Activated naive CD8-positive, alpha-beta T cell treated with anti-CD3 and anti-CD28 coated beads, Interleukin-2, amount 50 U/mL, for 24 hours (primary cell): Measurements from ENCODE around the gene LSM5.
A peak's percentile ranks its signal among the peaks of the same experiment; 100 is the strongest.
"Not testable (repeated sequence)": the region's sequence is repeated elsewhere in the genome, so short reads cannot be mapped to it uniquely, and the experiment has no call there.

Experiments used
- ATAC-seq: fragments of 150-1000 bp; cut with Tn5 transposase; one replicate; pipeline ENCODE4 v1.10.0; 2021
- DNase-seq: peaks from one replicate; pipeline ENCODE4 v3.0.0; 2021
- H3K27ac Mint-ChIP-seq: one replicate; pipeline ENCODE4 v1.8.0; 2021; ENCODE audit warnings: mild to moderate bottlenecking, mixed read lengths
- H3K27me3 Mint-ChIP-seq: one replicate; pipeline ENCODE4 v1.8.0; 2021; ENCODE audit warnings: mixed read lengths
- H3K36me3 Mint-ChIP-seq: one replicate; pipeline ENCODE4 v1.8.0; 2021; ENCODE audit warnings: low read depth, mixed read lengths
- H3K4me1 Mint-ChIP-seq: one replicate; pipeline ENCODE4 v1.8.0; 2021; ENCODE audit warnings: mixed read lengths
- H3K4me3 Mint-ChIP-seq: one replicate; pipeline ENCODE4 v1.8.0; 2021; ENCODE audit warnings: mild to moderate bottlenecking, moderate library complexity, mixed read lengths
- H3K9me3 Mint-ChIP-seq: one replicate; pipeline ENCODE4 v1.8.0; 2021; ENCODE audit warnings: mixed read lengths

The LSM5 gene

GRCh38 chr7:32495298-32496051 lies 5.3 kb upstream of the LSM5 start, which contains the start of gene AVL9:
AVL9 (plus strand) TSS chr7:32495489; CDS start chr7:32495710, 221 bp downstream.
- no peaks in the 10 kb centered on the region for H3K9me3 Mint-ChIP-seq
- peaks cover 52% of the 10 kb centered on the region for H3K4me1 Mint-ChIP-seq

GRCh38 chr7:32494946-32495297 lies 4.7 kb upstream of the LSM5 start:
- H3K27ac Mint-ChIP-seq, result peak overlapping the region; percentile 98
- H3K9me3 Mint-ChIP-seq, result no peaks in the 10 kb centered on the region
- H3K27me3 Mint-ChIP-seq, result no peaks in the 10 kb centered on the region
- H3K36me3 Mint-ChIP-seq, result peaks cover 23% of the 10 kb centered on the region
- ATAC-seq (no peak), DNase-seq (no peak)
- H3K4me3 Mint-ChIP-seq, result peak overlapping the region; percentile 97
- H3K4me1 Mint-ChIP-seq, result peaks cover 50% of the 10 kb centered on the region

More at GRCh38 chr7:32495298-32496051, 5.3 kb upstream of the LSM5 start, which contains the start of gene AVL9:
- peaks cover 29% of the 10 kb centered on the region for H3K36me3 Mint-ChIP-seq
- peak within 1 kb of the TSS; percentile 97 for H3K4me3 Mint-ChIP-seq
- DNase-seq (peak; percentile 99), ATAC-seq (peak; percentile 96)
- H3K27ac Mint-ChIP-seq, result peak within 1 kb of the TSS; percentile 98
- no peaks in the 10 kb centered on the region for H3K27me3 Mint-ChIP-seq

GRCh38 chr7:32489788-32490126 lies 423 bp downstream of the LSM5 start:
- Mint-ChIP-seq H3K36me3 (peaks cover 25% of the 10 kb centered on the region), H3K4me3 (peak overlapping the region; percentile 86), H3K27me3 (no peaks in the 10 kb centered on the region), H3K9me3 (no peaks in the 10 kb centered on the region), H3K4me1 (peaks cover 29% of the 10 kb centered on the region), H3K27ac (peak overlapping the region; percentile 88)
- ATAC-seq, result peak; percentile 25
- no peak for DNase-seq

GRCh38 chr7:32481921-32482320 lies 8.3 kb downstream of the LSM5 start:
- H3K4me1 Mint-ChIP-seq, result no peaks in the 10 kb centered on the region
- no peaks in the 10 kb centered on the region for H3K9me3 Mint-ChIP-seq
- H3K27ac Mint-ChIP-seq, result no peak overlapping the region
- DNase-seq, result no peak
- no peak for ATAC-seq
- no peaks in the 10 kb centered on the region for H3K27me3 Mint-ChIP-seq
- H3K4me3 Mint-ChIP-seq, result no peak overlapping the region
- H3K36me3 Mint-ChIP-seq, result peaks cover 10% of the 10 kb centered on the region

GRCh38 chr7:32481176-32481575 lies 9.0 kb downstream of the LSM5 start:
- Mint-ChIP-seq H3K4me3 (no peak overlapping the region), H3K4me1 (no peaks in the 10 kb centered on the region), H3K36me3 (peaks cover 7% of the 10 kb centered on the region), H3K27ac (no peak overlapping the region), H3K27me3 (no peaks in the 10 kb centered on the region), H3K9me3 (no peaks in the 10 kb centered on the region)
- DNase-seq (no peak), ATAC-seq (no peak)

GRCh38 chr7:32479574-32480200 lies 10.5 kb downstream of the LSM5 start:
- Mint-ChIP-seq H3K36me3 (no peaks in the 10 kb centered on the region), H3K4me3 (no peak overlapping the region), H3K4me1 (no peaks in the 10 kb centered on the region), H3K27me3 (no peaks in the 10 kb centered on the region), H3K27ac (no peak overlapping the region), H3K9me3 (no peaks in the 10 kb centered on the region)
- DNase-seq (no peak), ATAC-seq (no peak)

- Mint-ChIP-seq H3K27ac (no peak overlapping the region), H3K27me3 (no peaks in the 10 kb centered on the region), H3K4me1 (no peaks in the 10 kb centered on the region), H3K36me3 (no peaks in the 10 kb centered on the region), H3K4me3 (no peak overlapping the region), H3K9me3 (no peaks in the 10 kb centered on the region)
- DNase-seq (no peak), ATAC-seq (no peak)
These were observed 12.6 kb downstream of the LSM5 start for GRCh38 chr7:32477649-32477980.

GRCh38 chr7:32476816-32477648 lies 13.1 kb downstream of the LSM5 start:
- no peak overlapping the region for H3K27ac Mint-ChIP-seq
- peaks cover under 1% of the 10 kb centered on the region for H3K4me1 Mint-ChIP-seq
- DNase-seq (no peak), ATAC-seq (no peak)
- no peaks in the 10 kb centered on the region for H3K36me3 Mint-ChIP-seq
- H3K4me3 Mint-ChIP-seq, result no peak overlapping the region
- H3K27me3 Mint-ChIP-seq, result no peaks in the 10 kb centered on the region
- H3K9me3 Mint-ChIP-seq, result no peaks in the 10 kb centered on the region

GRCh38 chr7:32474008-32474407 lies 16.2 kb downstream of the LSM5 start:
- ATAC-seq (no peak), DNase-seq (no peak)
- H3K27ac Mint-ChIP-seq, result no peak overlapping the region
- peaks cover 2% of the 10 kb centered on the region for H3K4me1 Mint-ChIP-seq
- H3K36me3 Mint-ChIP-seq, result no peaks in the 10 kb centered on the region
- no peaks in the 10 kb centered on the region for H3K27me3 Mint-ChIP-seq
- H3K9me3 Mint-ChIP-seq, result no peaks in the 10 kb centered on the region
- no peak overlapping the region for H3K4me3 Mint-ChIP-seq

GRCh38 chr7:32472015-32472414 lies 18.2 kb downstream of the LSM5 start:
- Mint-ChIP-seq H3K4me3 (no peak overlapping the region), H3K27me3 (no peaks in the 10 kb centered on the region), H3K27ac (no peak overlapping the region), H3K4me1 (peaks cover 2% of the 10 kb centered on the region), H3K9me3 (no peaks in the 10 kb centered on the region), H3K36me3 (no peaks in the 10 kb centered on the region)
- ATAC-seq, result no peak
- no peak for DNase-seq

GRCh38 chr7:32470871-32471270 lies 19.3 kb downstream of the LSM5 start:
- ATAC-seq, result no peak
- no peaks in the 10 kb centered on the region for H3K9me3 Mint-ChIP-seq
- no peak for DNase-seq
- H3K4me3 Mint-ChIP-seq, result no peak overlapping the region
- H3K27ac Mint-ChIP-seq, result no peak overlapping the region
- no peaks in the 10 kb centered on the region for H3K36me3 Mint-ChIP-seq
- H3K4me1 Mint-ChIP-seq, result peaks cover 2% of the 10 kb centered on the region
- H3K27me3 Mint-ChIP-seq, result no peaks in the 10 kb centered on the region

GRCh38 chr7:32470004-32470403 lies 20.2 kb downstream of the LSM5 start:
- not testable (repeated sequence) for DNase-seq, H3K9me3 Mint-ChIP-seq, H3K36me3 Mint-ChIP-seq, H3K27me3 Mint-ChIP-seq, H3K27ac Mint-ChIP-seq, H3K4me3 Mint-ChIP-seq, H3K4me1 Mint-ChIP-seq, ATAC-seq

- H3K36me3 Mint-ChIP-seq, H3K4me3 Mint-ChIP-seq, H3K4me1 Mint-ChIP-seq, H3K9me3 Mint-ChIP-seq, DNase-seq, H3K27me3 Mint-ChIP-seq, H3K27ac Mint-ChIP-seq, ATAC-seq: not testable (repeated sequence)
These were observed 25.4 kb downstream of the LSM5 start for GRCh38 chr7:32464641-32465416.

- H3K4me1 Mint-ChIP-seq, result no peaks in the 10 kb centered on the region
- H3K27ac Mint-ChIP-seq, result no peak overlapping the region
- DNase-seq (no peak), ATAC-seq (no peak)
- H3K4me3 Mint-ChIP-seq, result no peak overlapping the region
- H3K9me3 Mint-ChIP-seq, result no peaks in the 10 kb centered on the region
- H3K27me3 Mint-ChIP-seq, result peaks cover 2% of the 10 kb centered on the region
- no peaks in the 10 kb centered on the region for H3K36me3 Mint-ChIP-seq
These were observed 27.2 kb downstream of the LSM5 start for GRCh38 chr7:32462977-32463376.
